Measurements from ENCODE around the gene SCRT2.

GRCh38 chr20:707451-708110, 32.0 kb upstream of the SCRT2 start:
- no peak for TF ChIP-seq CTCF (IDR thresholded peaks at IDR 0.05; ENCODE audit: insufficient read depth, low read depth, low read length)
- TF ChIP-seq EZH2 (IDR thresholded peaks at IDR 0.05; ENCODE audit: insufficient read depth, low read length): no peak

Measured in astrocyte (in vitro differentiated cells and primary cell).